HG03457 (cell line): ENCODE measurements around the gene FCRL5.

Source experiments
- ATAC-seq: cut with Tn5 transposase; IDR thresholded peaks from one replicate; pipeline ENCODE4 v1.9.1; 2021; ENCODE audit warnings: moderate number of reproducible peaks; ENCODE audit not compliant: unreplicated experiment

FCRL5 gene

DNA sequence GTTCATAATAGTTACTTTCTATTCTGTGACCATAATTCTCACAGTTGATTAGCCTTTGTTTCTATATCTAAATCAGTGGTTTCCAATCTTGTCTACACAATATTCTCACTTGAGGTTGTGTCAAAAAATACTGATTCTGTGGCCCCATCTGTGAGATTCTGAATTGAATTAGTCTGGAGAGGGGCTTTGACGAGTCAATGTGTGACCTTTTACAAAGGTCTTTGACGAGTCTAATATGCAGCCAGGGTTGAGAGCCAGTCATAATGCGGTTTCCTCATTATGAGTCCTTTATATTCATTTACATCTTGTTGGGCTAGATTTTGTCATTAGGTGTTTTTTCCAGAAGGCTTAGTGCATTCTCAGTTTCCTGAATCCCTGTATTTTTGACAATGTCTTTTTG lies 19.7 kb downstream of the FCRL5 start:
- no peak for ATAC-seq

DNA sequence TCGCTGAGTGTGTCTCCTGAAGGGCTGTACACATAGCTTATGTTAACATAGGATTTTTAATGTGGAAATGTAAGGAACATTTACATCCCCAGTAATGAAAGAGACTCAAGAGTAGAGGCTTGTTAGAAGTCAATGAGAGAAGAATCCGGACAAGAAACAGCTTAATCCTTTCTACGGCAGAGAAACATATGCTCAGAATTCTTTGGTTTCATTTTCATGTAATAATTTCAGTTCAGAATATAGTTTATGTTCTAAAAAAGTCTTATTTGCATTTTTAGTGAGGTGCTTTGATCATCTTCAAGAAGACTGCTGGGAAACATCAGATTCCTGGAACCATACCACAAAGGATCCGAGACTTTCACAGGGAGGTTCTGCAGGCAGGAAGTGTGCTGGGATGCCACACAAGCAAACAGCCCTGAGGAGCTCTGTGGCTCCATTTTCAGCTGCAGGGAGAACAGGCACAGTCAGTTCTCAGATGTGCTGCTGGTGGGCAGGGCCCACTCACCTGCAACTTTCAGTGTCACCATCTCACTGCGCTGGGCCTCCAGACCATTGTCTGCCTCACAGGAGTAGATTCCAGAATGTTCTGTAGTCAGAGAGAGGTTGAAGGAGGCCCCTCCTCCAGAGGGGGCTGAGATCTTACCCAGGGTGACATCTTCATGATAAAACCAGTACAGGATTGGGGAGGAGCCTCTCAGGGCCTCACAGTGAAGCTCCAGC lies 28.4 kb downstream of the FCRL5 start:
- ATAC-seq, result no peak

DNA sequence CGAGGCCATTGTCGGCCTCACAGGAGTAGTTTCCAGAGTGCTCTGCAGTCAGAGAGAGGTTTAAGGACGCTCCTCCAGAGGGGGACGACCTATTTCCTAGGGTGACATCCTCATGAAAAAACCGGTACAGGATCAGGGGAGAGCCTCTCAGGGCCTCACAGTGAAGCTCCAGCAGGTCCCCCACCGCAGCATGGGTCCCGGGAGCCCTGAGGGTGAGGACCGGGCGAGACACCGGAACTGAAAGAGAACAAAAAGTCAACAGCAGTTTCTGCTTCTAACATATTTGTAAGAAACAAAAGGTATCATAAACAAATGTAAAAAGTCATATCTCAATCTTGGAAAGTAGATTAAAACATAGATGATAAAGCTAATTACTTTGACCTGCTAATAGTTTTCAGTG lies 31.3 kb downstream of the FCRL5 start:
- no peak for ATAC-seq

DNA sequence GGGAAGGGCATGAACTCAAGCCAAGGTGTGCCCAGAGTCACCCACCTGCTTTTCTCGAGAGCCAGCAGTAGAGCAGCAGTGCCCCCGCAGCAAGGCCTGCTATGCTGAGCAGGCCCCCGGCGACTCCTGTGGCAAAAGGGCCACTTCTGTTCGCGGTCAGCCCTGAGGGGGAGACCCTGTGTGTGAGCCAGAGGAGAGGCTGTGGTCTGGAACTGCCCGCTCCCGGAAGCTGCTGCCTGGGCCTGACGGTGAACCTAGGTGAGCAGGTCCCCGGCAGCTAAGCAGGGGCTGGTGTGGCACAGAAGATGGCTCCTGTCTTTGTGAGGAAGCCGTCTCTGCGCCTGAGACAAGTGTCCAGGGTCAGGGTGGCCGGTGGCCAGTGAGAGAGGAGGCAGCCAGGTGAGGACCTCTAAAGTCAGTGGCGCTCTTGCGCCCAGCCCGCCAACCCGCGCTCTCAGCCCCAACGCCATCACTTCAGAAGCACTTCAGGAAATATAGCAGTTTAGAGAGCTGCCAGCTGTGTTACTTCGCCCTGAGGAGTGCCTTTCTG lies 31.9 kb downstream of the FCRL5 start:
- ATAC-seq, result no peak

DNA sequence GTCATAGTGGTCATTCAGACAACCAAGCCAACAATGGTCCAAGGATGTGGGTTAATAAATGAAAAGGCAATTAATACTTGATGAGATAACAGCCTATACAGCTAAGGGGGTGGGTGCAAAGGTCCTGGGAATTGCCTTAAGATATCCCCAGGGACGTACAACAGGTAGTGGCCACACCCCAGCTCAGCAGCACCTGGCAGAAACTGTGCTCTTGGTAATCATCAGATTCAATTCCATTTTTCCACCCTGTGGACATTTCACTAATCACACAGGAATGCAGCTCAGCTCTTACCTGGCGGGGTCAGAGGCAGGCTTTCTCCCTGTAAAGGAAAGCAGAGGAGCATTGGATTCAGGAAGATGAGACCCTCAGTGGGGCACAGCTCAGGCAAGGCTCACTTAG lies 32.9 kb downstream of the FCRL5 start:
- no peak for ATAC-seq

DNA sequence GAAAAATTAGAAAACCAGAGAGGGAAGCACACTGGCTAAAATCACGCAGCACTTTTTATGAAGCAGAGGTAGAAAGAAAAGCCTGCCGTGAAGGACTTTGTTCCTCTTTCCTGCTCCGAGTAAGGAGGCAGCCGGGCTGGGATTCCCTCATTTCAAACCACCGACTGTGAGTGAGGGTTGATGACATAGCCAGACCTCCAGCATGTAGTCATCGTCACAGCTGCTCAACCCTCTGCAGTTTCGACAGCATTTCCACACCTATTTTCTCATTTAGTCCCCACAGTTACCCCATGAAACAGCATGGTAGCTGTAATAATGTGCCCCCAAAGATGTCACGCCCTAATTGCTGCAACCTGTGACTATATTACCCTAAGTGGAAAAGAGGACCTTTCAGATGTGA lies 35.3 kb downstream of the FCRL5 start:
- ATAC-seq, result no peak

DNA sequence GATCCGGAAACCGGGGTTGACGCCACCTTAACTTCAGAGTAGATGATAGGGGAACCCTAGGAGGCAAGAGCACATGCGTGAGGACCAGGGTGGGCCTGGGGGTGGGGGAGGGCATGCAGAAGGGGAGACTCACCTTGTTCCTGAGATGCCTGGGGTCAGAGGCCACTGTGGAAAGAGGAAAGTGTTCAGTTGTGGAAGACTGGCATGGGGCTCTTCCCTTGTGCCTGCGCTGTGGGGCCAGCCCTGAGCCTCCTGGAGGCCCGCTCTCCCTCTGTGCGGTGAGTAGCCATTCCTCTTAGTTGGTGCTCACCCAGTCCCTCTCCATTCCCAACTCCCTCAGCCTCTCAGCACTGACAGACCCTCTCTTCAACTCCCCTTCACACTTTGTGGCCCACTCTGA lies 36.6 kb downstream of the FCRL5 start:
- ATAC-seq, result no peak

DNA sequence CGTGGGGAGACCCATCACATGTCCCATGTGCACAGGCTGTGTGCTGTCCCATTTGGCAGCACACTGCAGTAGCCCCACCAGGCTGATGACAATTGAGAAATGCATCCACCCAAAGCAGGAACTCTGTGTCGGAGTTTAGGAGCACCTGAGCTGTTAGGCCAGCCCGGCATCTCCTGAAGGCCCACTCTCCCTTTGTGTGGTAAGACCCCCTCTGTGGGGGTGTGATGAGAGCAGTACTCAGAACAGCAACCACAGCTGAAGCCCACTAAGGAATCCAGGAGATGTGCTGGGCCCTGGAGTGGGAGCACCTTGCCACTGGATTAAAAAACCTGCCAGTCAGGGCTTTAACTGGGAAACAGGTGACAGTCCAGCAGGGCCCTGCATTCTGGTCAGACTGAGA lies 37.2 kb downstream of the FCRL5 start:
- ATAC-seq, result no peak

DNA sequence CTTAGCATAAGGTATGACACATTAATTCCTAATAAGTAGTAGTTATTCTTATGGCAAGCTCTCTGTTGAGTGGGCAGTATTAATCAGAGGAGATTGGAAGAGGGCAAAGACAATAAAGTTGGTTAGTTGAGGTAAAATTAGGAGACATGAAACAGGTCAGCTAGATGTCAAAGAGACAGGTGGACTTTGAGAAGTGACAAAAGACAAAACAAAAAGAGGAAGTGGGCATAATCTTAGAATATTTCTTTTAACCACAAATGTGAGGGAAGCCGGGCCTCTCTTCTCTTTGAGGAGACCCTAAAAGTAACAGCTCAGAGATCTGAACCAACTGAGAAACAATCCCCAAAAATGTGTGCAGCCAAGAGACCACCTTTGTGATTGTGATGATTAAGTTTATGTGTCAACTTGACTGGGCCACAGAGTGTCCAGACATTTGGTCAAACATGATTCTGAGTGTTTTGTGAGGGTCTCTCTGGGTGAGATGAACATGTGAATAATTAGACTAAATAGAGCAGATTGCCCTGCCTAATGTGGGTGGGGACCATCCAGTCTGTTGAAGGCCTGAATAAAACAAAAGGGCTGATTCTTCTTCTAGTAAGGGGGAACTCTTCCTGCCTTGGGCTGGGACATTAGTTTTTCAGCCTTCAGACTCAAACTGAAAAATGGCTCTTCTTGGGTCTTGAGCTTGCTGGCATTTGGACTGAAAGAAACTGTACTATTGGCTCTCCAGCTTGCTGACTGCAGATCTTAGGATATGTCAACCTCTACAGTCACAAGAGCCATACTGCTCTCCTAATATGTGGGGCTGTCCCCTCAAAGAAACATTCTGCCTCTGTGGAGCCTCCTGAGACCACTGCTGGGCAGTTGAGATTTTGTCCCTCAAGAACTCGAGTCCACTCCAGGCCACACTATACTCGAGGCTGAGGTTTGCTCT lies 40.0 kb downstream of the FCRL5 start:
- no peak for ATAC-seq

DNA sequence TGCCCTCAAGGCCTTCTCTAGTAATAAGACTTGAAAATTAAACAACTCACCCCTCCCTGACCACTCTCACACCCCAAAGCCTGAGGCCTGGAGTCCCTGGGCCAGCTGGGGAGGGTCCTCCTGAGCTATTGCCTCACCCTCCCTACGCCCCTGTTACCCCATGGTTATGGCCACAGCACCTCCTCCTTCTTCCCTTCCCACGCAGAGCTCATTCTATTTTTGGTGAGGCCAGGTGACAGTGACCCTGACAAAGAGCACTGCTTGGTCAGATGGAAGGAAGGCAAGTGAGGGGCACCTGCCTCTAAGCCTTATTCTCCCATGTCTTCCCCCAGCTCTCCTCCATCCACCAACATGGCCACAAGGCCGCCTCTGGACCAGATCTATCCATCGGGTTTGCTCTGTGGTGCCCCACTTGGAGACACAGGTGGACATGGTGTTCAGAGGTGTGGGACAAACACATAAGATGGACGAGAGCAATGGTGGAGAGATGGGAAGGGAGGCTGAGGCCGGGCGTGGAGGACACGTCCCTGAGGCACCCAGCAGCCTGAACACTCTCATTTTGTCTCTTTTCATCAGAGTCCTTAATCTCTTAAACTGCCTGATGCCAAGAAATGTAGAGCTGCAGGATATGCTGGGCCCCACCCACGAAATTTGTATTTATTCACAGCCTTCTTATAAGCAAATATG lies 42.6 kb downstream of the FCRL5 start:
- ATAC-seq, result no peak

DNA sequence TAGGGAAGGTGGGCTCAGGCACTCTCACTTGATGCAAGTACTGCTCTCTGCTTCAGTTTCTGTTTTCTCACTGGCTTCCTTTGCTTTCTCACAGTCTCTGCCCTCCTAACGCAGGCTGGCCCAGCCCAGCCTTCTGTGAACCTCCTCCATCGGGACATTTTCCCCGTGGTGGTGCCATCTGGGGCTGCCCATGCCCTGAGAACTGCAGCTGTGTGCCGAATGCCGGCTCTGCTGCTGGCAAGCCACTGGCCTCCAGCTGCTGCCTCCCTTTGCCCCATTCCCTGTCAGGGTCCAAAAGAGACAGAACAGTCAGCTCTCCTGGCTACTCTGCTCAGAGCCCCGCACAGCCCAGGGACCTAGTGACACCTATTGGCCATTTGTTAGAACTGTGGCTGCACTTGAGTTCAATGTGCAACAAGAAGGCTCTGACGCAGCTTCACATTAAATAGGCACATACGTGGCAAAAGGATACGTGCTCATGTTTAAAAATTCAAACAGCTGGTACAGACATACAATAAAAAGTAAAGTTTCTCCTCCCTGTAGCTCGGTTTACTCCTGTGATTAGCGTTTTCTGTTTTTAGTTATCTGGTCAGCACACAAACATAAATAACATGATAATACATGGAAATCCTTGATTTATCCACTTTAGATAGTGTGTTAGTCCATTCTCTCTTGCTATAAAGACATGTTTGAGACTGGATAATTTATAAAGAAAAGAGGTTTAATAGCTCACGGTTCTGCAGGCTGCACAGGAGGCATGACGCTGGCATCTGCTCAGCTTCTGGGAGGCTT lies 46.6 kb downstream of the FCRL5 start:
- no peak for ATAC-seq

DNA sequence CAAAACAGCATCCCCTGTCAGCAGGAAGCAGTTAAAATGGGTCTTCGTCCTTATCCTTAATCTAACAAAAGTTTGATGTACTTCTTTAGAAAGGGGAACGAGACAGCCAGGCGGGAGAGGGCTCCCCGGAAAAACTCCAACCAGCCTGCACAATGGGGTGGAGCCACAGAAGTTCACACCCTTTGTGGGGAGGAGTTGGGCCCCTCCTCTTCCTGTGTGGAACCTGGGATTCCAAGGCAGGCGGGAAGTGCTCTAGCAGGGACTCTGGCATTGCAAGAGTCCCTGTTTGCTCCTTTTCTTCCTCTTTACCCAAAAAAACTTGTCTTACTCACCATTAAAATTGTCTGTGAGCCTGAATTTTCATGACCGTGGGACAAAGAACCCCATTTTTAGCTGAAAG lies 47.7 kb downstream of the FCRL5 start:
- no peak for ATAC-seq

DNA sequence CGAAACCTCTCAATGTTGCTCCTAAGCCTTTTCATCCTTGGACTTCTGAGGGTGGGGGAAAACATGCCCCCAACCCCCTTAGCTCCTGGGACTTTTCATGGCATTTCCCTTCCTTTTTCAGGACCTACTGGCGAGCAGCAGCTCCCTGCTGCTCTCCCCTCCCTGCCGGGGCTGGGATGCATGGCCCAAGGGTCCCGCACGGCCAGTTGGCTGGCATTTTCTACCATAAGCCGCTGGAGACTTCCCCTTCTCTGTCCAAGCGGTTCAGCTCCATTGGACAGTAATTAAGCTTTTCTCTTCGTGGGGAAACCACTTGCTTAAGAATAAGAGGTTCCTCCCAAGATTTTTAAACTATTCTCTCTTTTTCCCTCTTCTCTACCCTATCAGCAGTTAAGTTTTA lies 52.8 kb downstream of the FCRL5 start:
- ATAC-seq, result no peak

DNA sequence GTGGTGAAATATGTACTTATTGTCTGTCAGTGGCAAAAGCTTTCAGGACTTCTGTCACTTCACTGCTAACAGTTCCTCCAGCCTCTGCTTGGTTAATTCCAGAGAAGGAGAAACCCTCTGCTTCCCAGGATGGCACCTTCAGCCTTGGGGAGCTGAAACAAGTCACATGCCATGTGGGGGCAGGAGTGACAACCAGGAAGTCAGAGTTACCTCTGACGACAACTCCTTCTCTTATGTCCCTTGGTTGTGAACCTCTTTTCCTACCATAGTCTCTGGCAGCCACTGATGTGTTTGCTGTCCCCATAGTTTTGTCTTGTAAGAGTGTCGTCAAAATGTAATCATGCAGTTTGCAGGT lies 53.6 kb downstream of the FCRL5 start:
- ATAC-seq, result no peak

DNA sequence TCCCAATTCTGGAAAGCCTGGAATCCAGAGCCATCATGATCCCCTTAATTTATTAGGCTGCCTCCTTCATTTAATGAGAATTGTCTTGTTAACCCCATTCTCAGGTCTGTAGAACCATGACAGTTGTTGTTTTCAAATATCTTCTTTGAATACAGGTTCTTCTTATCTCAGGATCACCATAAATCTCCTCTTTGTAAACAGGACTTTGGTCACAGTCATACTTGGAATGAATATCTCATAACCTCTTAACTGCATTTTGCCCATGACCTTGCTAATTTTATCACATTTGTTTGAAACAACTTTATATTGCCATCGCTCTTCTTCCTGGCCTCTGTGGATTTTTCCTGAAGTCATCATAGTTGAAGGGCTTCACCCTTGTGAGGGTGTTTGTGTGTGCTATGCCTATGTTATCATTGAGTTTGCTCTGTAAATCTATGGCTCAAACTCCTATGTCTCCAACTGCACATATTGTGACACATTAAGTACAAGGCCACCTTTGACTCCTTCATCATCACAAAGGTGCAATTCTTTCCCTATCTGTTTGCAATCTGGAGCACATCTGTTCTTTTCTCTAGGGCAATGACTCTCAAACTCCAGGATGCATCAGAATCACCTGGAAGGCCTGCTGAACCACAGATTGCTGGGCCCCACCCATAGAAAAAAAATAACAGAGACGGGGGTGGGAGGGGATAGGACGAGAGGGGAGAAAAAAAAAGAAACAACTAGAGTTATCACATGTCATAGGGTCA lies 54.2 kb downstream of the FCRL5 start:
- ATAC-seq, result no peak

DNA sequence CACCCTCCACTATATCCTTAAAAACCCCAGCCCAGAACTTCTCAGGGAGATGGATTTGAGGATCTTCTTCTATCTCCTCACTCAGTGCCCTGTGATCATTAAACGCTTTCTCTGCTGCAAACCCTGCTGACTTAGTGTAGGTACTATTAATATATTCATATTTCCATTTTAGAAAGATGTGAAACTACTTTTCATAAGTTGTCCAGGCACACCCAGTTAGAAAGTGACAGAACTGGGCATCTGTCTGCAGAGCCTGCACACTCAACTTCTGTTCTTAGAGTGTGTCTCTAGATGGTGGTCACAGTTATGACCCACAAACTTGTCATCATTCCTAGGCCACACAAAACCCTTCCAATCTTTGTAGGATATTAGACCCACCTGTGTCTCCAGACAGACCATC lies 55.0 kb downstream of the FCRL5 start:
- ATAC-seq, result no peak

DNA sequence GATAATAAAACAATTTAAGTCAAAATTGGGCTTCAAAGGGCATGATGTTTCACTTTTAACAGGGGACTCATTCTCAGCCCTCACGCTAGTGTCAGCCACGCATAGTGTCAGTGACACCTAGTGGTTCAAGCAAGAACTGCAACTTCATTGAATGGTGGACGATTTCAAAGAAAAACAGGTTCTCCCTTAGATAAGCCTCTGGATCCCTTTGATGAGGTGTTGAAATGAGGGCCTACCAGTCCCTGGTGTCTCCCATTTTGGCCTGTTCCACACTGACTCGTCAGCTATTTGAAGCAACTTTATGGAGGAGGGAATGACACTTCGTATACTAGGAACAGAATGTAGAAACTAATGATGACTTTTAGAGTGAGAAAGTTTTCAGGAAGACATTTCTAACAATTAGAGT lies 56.2 kb downstream of the FCRL5 start:
- ATAC-seq, result no peak

DNA sequence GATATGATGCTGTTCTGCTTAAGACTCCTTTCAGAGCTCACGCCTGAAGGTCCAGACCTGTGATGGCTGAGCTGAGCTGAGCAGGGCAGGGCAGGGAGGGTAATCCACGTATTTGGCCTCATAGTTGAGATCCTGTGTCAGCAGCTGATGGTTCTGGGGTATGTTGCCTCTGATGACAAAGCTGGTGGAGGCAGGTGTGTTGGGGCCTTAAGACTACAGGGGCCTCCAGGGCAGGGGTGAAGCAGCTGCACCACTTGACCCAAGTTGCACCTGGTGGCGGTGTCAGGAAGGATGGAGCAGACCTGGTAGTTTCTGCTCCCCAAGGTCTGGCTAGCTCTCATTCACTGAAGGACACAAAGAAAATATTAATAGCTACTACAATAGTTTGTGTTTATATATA lies 57.0 kb downstream of the FCRL5 start:
- ATAC-seq, result no peak

DNA sequence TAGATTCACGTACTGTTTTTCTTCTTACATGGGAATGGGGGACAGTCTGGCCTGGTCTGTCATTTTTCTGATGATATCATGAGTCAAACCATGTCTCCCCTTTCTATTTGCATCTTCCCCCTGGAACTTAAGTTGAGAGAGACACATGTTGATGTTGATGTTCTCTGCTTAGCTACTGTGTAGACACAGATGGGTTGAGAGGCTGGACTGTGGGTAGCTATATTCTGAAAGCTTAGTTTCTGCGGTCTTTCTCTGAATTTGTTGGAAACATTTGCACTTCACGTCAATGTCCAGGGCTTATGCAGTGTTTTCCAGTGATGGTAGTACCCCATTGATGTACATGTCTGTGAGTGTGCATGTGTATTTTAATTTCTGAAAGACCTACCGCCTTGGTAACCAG lies 58.2 kb downstream of the FCRL5 start:
- ATAC-seq, result no peak
